H9 (cell line): Measurements from ENCODE around the gene ZNF341. TPM values are rescaled to one million over a fixed set of nuclear protein-coding genes. Genes with fewer than 3 reads are reported as not detected.

Experiments used
- DNase-seq: peaks from one replicate; pipeline ENCODE4 v3.0.0-alpha.2; 2017
- H2AFZ ChIP-seq: one replicate; pipeline ENCODE4 v1.6.1; 2013; ENCODE audit warnings: mild to moderate bottlenecking, low read length, control low read depth, moderate library complexity
- H2AK5ac ChIP-seq: 2 replicates; pipeline ENCODE4 v1.6.1; 2013; ENCODE audit warnings: low read length, control low read depth, mixed read lengths; ENCODE audit not compliant: insufficient read length
- H2BK120ac ChIP-seq: one replicate; pipeline ENCODE4 v1.6.1; 2013; ENCODE audit warnings: low read depth, mild to moderate bottlenecking, low read length, control low read depth, inconsistent platforms; ENCODE audit not compliant: poor library complexity, severe bottlenecking
- H2BK12ac ChIP-seq: 2 replicates; pipeline ENCODE4 v1.6.1; 2013; ENCODE audit warnings: low read length, control low read depth, mixed read lengths, low read depth; ENCODE audit not compliant: insufficient read length
- H2BK15ac ChIP-seq: 2 replicates; pipeline ENCODE4 v1.6.1; 2013; ENCODE audit warnings: low read depth, low read length, control low read depth
- H2BK20ac ChIP-seq: one replicate; pipeline ENCODE4 v1.6.1; 2013; ENCODE audit warnings: low read depth, mild to moderate bottlenecking, low read length, control low read depth, inconsistent platforms; ENCODE audit not compliant: poor library complexity, severe bottlenecking
- H2BK5ac ChIP-seq: 2 replicates; pipeline ENCODE4 v1.6.1; 2013; ENCODE audit warnings: low read length, control low read depth, mixed read lengths; ENCODE audit not compliant: insufficient read length
- H3K14ac ChIP-seq: 2 replicates; pipeline ENCODE4 v1.6.1; 2013; ENCODE audit warnings: low read length, control low read depth; ENCODE audit not compliant: insufficient read depth
- H3K18ac ChIP-seq: 2 replicates; pipeline ENCODE4 v1.6.1; 2013; ENCODE audit warnings: low read depth, mild to moderate bottlenecking, mixed read lengths, low read length, control low read depth; ENCODE audit not compliant: insufficient read length
- H3K23ac ChIP-seq: 2 replicates; pipeline ENCODE4 v1.6.1; 2013; ENCODE audit warnings: low read length, control low read depth, mixed read lengths, low read depth; ENCODE audit not compliant: insufficient read length
- H3K23me2 ChIP-seq: 2 replicates; pipeline ENCODE4 v1.6.1; 2013; ENCODE audit warnings: low read depth, mild to moderate bottlenecking, mixed read lengths, low read length, control low read depth; ENCODE audit not compliant: insufficient read length, poor library complexity, severe bottlenecking
- H3K27ac ChIP-seq: 2 replicates; pipeline ENCODE4 v1.5.1; 2013; ENCODE audit warnings: low read length, control low read depth, mixed read lengths, low read depth; ENCODE audit not compliant: insufficient read length
- H3K27me3 ChIP-seq: 2 replicates; pipeline ENCODE4 v1.6.1; 2013; ENCODE audit warnings: low read length, control low read depth, inconsistent platforms; ENCODE audit not compliant: insufficient read depth
- H3K4ac ChIP-seq: 2 replicates; pipeline ENCODE4 v1.6.1; 2013; ENCODE audit warnings: low read depth, mild to moderate bottlenecking, control low read depth, inconsistent platforms, low read length, moderate library complexity
- H3K4me1 ChIP-seq: 2 replicates; pipeline ENCODE4 v1.6.1; 2013; ENCODE audit warnings: low read length, control low read depth, inconsistent platforms; ENCODE audit not compliant: insufficient read depth
- H3K4me2 ChIP-seq: 2 replicates; pipeline ENCODE4 v1.6.1; 2013; ENCODE audit warnings: low read length, control low read depth, mixed read lengths; ENCODE audit not compliant: insufficient read length, insufficient read depth
- H3K56ac ChIP-seq: 2 replicates; pipeline ENCODE4 v1.6.1; 2013; ENCODE audit warnings: low read depth, mild to moderate bottlenecking, mixed read lengths, low read length, control low read depth; ENCODE audit not compliant: insufficient read length
- H3K79me1 ChIP-seq: 2 replicates; pipeline ENCODE4 v1.6.1; 2013; ENCODE audit warnings: low read depth, mild to moderate bottlenecking, moderate library complexity, low read length, control low read depth, inconsistent platforms; ENCODE audit not compliant: insufficient read depth, poor library complexity, severe bottlenecking
- H3K79me2 ChIP-seq: 2 replicates; pipeline ENCODE4 v1.6.1; 2013; ENCODE audit warnings: low read length, control low read depth, inconsistent platforms; ENCODE audit not compliant: insufficient read depth
- H3K9ac ChIP-seq: 2 replicates; pipeline ENCODE4 v1.6.1; 2013; ENCODE audit warnings: low read length, control low read depth, mixed read lengths; ENCODE audit not compliant: insufficient read length; ENCODE audit errors: extremely low read depth
- H3K9me3 ChIP-seq: one replicate; pipeline ENCODE4 v1.6.1; 2013; ENCODE audit warnings: low read depth, low read length, inconsistent platforms; ENCODE audit not compliant: control insufficient read depth
- H3T11ph ChIP-seq: one replicate; pipeline ENCODE4 v1.6.1; 2013; ENCODE audit warnings: mild to moderate bottlenecking, low read length, control low read depth, inconsistent platforms
- H4K20me1 ChIP-seq: one replicate; pipeline ENCODE4 v1.6.1; 2013; ENCODE audit not compliant: control insufficient read depth, insufficient read length, insufficient read depth
- H4K5ac ChIP-seq: 2 replicates; pipeline ENCODE4 v1.6.1; 2013; ENCODE audit warnings: low read depth, mild to moderate bottlenecking, mixed read lengths, low read length, control low read depth; ENCODE audit not compliant: insufficient read length
- H4K8ac ChIP-seq: replicated peaks from 2 replicates; pipeline ENCODE4 v1.6.1; 2013; ENCODE audit warnings: low read length, control low read depth, mixed read lengths, low read depth; ENCODE audit not compliant: insufficient read length
- H4K91ac ChIP-seq: 2 replicates; pipeline ENCODE4 v1.6.1; 2013; ENCODE audit warnings: low read depth, mild to moderate bottlenecking, moderate library complexity, mixed read lengths, low read length, control low read depth; ENCODE audit not compliant: insufficient read length
- H3K27ac Mint-ChIP-seq, 3 experiments: 2 replicates in 2 of 3; 3 replicates in 1 of 3; pipeline ENCODE4 v1.8.0; 2020 to 2021; ENCODE audit warnings: mixed read lengths in 3 of 3, mild to moderate bottlenecking in 1 of 3, moderate library complexity in 1 of 3
- H3K27me3 Mint-ChIP-seq: 2 replicates; pipeline ENCODE4 v1.8.0; 2021; ENCODE audit warnings: low read depth, mild to moderate bottlenecking, moderate library complexity, mixed read lengths
- H3K36me3 Mint-ChIP-seq, 3 experiments: 2 replicates in 2 of 3; 3 replicates in 1 of 3; pipeline ENCODE4 v1.8.0; 2020 to 2021; ENCODE audit warnings: low read depth in 3 of 3, mixed read lengths in 3 of 3; ENCODE audit not compliant: insufficient read depth in 1 of 3
- H3K4me1 Mint-ChIP-seq, 2 experiments: 2 replicates each; pipeline ENCODE4 v1.8.0; 2020; ENCODE audit warnings: mixed read lengths in 2 of 2
- H3K4me3 Mint-ChIP-seq, 2 experiments: 2 replicates in 1 of 2; 3 replicates in 1 of 2; pipeline ENCODE4 v1.8.0; 2020 to 2021; ENCODE audit warnings: mild to moderate bottlenecking in 2 of 2, mixed read lengths in 2 of 2, moderate library complexity in 1 of 2
- H3K9me3 Mint-ChIP-seq, 2 experiments: 2 replicates in 1 of 2; 3 replicates in 1 of 2; pipeline ENCODE4 v1.8.0; 2020; ENCODE audit warnings: mild to moderate bottlenecking in 2 of 2, mixed read lengths in 2 of 2, moderate library complexity in 1 of 2
- WGBS: extraction: QIAGEN DNeasy Blood & Tissue Kit; methylation state at CpG from one replicate; pipeline ENCODE4 v1.1.7; 2013; ENCODE audit warnings: missing lambda C conversion rate, low lambda C conversion rate, mixed read lengths; ENCODE audit not compliant: insufficient read length; ENCODE audit errors: extremely low coverage; 5-methylcytosine and 5-hydroxymethylcytosine counted together
- total RNA-seq: library from RNA; stranded (reverse); gene quantifications from 2 replicates; pipeline ENCODE4 v1.2.1, GENCODE V29; 2021
- TF ChIP-seq, protein P1 (sequence below): fragments of 200-600 bp; sonication (generic); conservative IDR thresholded peaks from 3 replicates; pipeline ENCODE4 v1.8.0; 2021; ENCODE audit warnings: antibody characterized with exemption, mild to moderate bottlenecking

The ZNF341 gene
- total RNA-seq, 1 experiment from 2014 or later = 5.2 TPM

DNA sequence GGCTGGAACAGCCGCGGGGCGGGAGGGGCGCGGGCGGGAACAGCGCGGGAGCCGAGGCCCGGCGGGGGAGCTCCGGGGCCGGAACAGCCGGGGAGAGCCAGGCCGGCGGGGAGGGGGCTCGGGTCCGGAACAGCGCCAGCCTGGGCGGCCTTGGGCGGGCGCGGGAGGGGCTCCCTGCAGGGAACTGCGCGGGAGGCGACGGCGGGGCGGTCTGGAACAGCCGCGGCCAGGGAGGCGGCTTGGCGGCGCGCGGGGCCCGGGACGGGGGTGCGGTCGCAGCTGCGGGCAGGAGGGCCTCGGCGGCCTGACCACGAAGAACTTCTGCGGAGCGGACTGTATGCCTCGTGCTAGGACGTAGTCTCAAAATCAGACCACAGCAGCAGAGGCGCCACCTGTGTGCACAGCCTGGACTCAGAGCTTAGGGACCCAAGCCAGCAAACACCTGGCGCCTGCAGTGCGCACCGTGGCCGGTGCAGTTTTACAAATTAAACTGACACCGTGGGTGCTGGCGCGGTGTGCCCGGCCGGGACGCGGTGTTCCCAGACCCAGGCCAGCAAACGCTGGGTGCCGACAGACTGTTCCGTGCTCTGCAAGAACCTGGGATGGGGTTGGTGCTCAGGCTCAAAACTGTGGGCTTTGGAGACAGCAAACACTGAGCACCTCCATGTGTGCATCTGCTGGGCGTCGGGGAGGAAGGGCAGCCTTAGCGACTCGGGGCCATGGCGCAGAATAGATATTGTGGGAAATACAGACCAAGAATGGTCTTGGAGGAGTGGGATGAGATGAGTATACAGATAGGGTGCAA, 572 bp downstream of the ZNF341 start:
- TF ChIP-seq, protein P1, sequence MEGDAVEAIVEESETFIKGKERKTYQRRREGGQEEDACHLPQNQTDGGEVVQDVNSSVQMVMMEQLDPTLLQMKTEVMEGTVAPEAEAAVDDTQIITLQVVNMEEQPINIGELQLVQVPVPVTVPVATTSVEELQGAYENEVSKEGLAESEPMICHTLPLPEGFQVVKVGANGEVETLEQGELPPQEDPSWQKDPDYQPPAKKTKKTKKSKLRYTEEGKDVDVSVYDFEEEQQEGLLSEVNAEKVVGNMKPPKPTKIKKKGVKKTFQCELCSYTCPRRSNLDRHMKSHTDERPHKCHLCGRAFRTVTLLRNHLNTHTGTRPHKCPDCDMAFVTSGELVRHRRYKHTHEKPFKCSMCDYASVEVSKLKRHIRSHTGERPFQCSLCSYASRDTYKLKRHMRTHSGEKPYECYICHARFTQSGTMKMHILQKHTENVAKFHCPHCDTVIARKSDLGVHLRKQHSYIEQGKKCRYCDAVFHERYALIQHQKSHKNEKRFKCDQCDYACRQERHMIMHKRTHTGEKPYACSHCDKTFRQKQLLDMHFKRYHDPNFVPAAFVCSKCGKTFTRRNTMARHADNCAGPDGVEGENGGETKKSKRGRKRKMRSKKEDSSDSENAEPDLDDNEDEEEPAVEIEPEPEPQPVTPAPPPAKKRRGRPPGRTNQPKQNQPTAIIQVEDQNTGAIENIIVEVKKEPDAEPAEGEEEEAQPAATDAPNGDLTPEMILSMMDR = no peak; the same call in 2 of the 3 replicates
- H4K8ac ChIP-seq = no peak overlapping the region
- no peak overlapping the region for H2BK5ac ChIP-seq
- Mint-ChIP-seq H3K36me3 (peaks cover 13 to 18% (median 14%) of the 10 kb centered on the region in 3 experiments), H3K4me3 (peak overlapping the region; percentile 69 to 82), H3K27ac (peak overlapping the region; percentile 56 to 89 (median 81); a peak in 5 of 7 replicates), H3K4me1 (peaks cover 20 to 21% of the 10 kb centered on the region in 2 experiments), H3K27me3 (peaks cover 3% of the 10 kb centered on the region), H3K9me3 (peaks cover 13 to 17% of the 10 kb centered on the region in 2 experiments)
- no CpG with 5 or more reads among the region's 68 CpGs for WGBS
- no peak overlapping the region for H3K23ac ChIP-seq
- H3K23me2 ChIP-seq = peaks cover 8% of the 10 kb centered on the region
- peaks cover 5% of the 10 kb centered on the region for H3K9me3 ChIP-seq
- no peaks in the 10 kb centered on the region for H3K79me1 ChIP-seq
- no peak overlapping the region for H2AK5ac ChIP-seq
- no peaks in the 10 kb centered on the region for H3K79me2 ChIP-seq
- H2BK20ac ChIP-seq = no peak overlapping the region
- H3K4ac ChIP-seq = no peak overlapping the region
- H3K27me3 ChIP-seq = no peaks in the 10 kb centered on the region
- no peak overlapping the region for H3T11ph ChIP-seq
- H2BK12ac ChIP-seq = no peak overlapping the region
- no peak overlapping the region for H2BK15ac ChIP-seq
- peak overlapping the region; percentile 47 for H3K4me2 ChIP-seq
- H3K14ac ChIP-seq = peak overlapping the region; percentile 27; the same call in 1 of the 2 replicates
- no peak overlapping the region for H3K27ac ChIP-seq
- H3K56ac ChIP-seq = no peak overlapping the region
- H4K91ac ChIP-seq = no peak overlapping the region
- H2AFZ ChIP-seq = no peak overlapping the region
- H4K5ac ChIP-seq = no peak overlapping the region
- peak overlapping the region; percentile 5 for H3K18ac ChIP-seq
- H3K9ac ChIP-seq = peak overlapping the region; percentile 9
- peak; percentile 83 for DNase-seq
- H2BK120ac ChIP-seq = no peak overlapping the region
- no peaks in the 10 kb centered on the region for H3K4me1 ChIP-seq
- H4K20me1 ChIP-seq = no peaks in the 10 kb centered on the region
